GM04503 (cell line): ENCODE data around the gene SPSB2.

Experiments
- DNase-seq: peaks from one replicate; pipeline ENCODE4 v3.0.0-alpha.2; 2012; ENCODE audit warnings: low read depth

The SPSB2 gene

GRCh38 chr12:6832125-6832524, 41.0 kb downstream of the SPSB2 start:
- no peak for DNase-seq

GRCh38 chr12:6831450-6831995, 41.6 kb downstream of the SPSB2 start:
- DNase-seq: no peak

GRCh38 chr12:6830999-6831398, 42.1 kb downstream of the SPSB2 start:
- no peak for DNase-seq

GRCh38 chr12:6830286-6830890, 42.7 kb downstream of the SPSB2 start:
- no peak for DNase-seq

GRCh38 chr12:6829536-6830220, 43.4 kb downstream of the SPSB2 start:
- no peak for DNase-seq

- DNase-seq: no peak
Measured at GRCh38 chr12:6828781-6829535, 44.1 kb downstream of the SPSB2 start.

- no peak for DNase-seq
Measured at GRCh38 chr12:6827982-6828780, 44.9 kb downstream of the SPSB2 start, which contains the start of gene P3H3. Gene P3H3, plus strand, starts transcription at chr12:6828407. Its CDS starts 34 bp downstream, at chr12:6828441.

GRCh38 chr12:6827437-6827911, 45.6 kb downstream of the SPSB2 start:
- DNase-seq: no peak

- DNase-seq: no peak
Measured at GRCh38 chr12:6826734-6827436, 46.2 kb downstream of the SPSB2 start.

GRCh38 chr12:6826125-6826733, 46.9 kb downstream of the SPSB2 start:
- DNase-seq: no peak

GRCh38 chr12:6825398-6826124, 47.5 kb downstream of the SPSB2 start:
- DNase-seq: no peak

- no peak for DNase-seq
Measured at GRCh38 chr12:6824901-6825381, 48.2 kb downstream of the SPSB2 start.

- no peak for DNase-seq
Measured at GRCh38 chr12:6824085-6824775, 48.9 kb downstream of the SPSB2 start.

GRCh38 chr12:6823182-6824084, 49.7 kb downstream of the SPSB2 start:
- no peak for DNase-seq

- DNase-seq: no peak
Measured at GRCh38 chr12:6822426-6823135, 50.5 kb downstream of the SPSB2 start.

- DNase-seq: no peak
Measured at GRCh38 chr12:6821591-6822425, 51.3 kb downstream of the SPSB2 start, which contains the start of gene GPR162. Gene GPR162, plus strand, starts transcription at chr12:6821821. Its CDS starts 2,078 bp downstream, at chr12:6823899.
